NB4 (cell line): ENCODE data around the gene ALG1.
"Not testable (repeated sequence)": the region's sequence is repeated elsewhere in the genome, so short reads cannot be mapped to it uniquely, and the experiment has no call there.

ENCODE experiments used
- DNase-seq: peaks from one replicate; pipeline ENCODE4 v3.0.0; 2010; ENCODE audit warnings: low read depth
- H3K4me3 ChIP-seq: one replicate; pipeline ENCODE4 v1.5.1; 2011; ENCODE audit warnings: mild to moderate bottlenecking, low read depth, low read length, moderate library complexity

The ALG1 gene

DNA sequence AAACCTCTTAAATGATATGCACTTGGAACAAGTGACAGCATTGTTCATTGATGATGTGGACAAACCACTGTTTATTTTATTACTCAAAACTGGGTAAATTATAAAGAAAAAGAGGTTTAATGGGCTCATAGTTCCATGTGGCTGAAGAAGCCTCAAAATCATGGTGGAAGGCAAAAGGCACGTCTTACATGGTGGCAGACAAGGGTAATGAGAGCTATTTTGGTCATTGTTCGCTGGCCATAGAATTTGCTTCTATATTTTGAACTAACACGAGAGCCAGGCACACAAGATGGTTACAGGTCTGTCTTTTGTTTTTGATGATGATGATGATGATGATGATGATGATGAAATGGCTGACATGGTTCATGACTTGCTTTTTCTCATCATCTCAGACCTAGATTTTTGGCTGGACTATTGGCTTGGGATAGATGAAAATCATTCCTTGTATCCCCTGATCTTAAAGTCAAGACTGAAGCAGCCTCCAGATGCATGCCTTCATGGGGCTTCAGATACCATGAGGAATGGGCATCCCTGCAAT is 59.9 kb downstream of the ALG1 start:
- DNase-seq, H3K4me3 ChIP-seq: not testable (repeated sequence)

DNA sequence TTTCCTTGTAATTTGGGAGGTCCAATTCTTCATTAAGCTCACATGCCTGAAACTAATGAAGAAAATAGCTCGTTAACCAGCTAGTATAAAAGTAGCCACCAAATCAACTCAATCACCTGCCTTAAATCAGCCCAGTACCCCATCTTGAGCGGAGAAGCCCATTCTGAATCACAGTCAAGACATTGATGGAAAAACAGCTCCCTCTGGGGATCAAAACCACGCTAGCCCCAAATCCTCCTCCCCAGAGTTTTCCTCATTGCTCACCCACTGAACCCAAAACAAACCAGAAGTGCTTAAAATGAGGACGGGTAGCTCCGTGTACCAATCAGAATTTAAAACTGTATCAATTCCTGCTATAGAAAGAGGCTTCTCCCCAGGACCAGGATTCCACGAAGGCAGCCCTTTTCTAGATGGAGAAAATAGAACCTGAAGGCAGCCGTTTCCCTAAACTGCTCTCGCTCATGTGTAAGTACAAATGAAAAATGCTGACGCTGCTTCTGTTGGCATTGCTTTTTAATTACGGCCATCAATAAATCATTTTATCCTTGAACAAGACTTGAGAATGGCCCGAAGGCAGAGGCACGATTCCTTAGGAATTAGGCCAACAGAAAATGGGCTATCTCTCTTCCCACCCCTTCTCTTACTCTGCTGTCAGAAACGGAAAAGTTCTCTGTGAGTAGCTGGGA is 61.4 kb downstream of the ALG1 start:
- DNase-seq, H3K4me3 ChIP-seq: not testable (repeated sequence)

- not testable (repeated sequence) for H3K4me3 ChIP-seq, DNase-seq
Measured at GRCh38 chr16:5134739-5135452, 63.3 kb downstream of the ALG1 start.
